Measurements from ENCODE around the gene DENND1C.
"Not testable (repeated sequence)": the region's sequence is repeated elsewhere in the genome, so short reads cannot be mapped to it uniquely, and the experiment has no call there.

DENND1C gene

GRCh38 chr19:6451583-6452222 lies 29.9 kb downstream of the DENND1C start:
- DNase-seq = no peak

DNA sequence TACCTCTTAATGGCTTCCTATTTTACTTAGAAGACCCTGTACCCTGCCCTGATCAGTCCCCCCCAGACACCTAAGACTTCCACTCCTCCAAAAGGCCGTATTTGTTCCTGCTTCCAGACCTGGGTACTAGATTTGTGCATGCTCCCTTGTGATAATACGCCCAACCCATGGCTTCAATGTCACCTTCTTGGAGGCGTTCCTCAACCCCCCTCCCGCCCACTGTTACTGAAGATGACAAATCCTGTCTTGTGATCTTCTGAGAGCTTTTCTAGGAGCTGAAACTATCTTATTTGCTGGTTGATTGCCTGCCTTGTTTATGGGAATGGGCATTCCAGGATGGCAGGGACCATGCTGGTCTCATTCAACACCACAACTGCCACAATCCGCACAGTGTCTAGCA lies 31.4 kb downstream of the DENND1C start:
- no peak for DNase-seq

- no peak for DNase-seq
Measured at GRCh38 chr19:6448045-6448444, 33.5 kb downstream of the DENND1C start.

DNA sequence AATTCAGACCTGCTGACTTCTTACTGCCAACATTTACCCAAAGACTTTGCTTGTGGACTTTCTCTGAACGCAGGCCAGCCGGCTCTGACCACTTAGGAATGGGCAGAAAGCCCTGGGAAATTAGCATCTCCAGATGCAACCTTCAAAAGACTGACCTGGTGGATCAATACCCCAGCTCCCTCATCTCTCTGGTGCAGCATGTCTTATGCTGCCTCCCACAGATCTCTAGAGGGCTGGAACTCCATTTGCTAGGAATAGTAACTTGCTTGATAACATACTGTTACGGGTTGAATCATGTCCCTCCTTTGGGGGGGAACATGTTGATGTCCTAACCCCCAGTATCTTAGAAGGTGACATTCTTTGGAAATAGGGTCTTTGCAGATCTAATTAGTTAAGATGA lies 35.1 kb downstream of the DENND1C start:
- DNase-seq = no peak

GRCh38 chr19:6443986-6444385 lies 37.6 kb downstream of the DENND1C start:
- DNase-seq = no peak

DNA sequence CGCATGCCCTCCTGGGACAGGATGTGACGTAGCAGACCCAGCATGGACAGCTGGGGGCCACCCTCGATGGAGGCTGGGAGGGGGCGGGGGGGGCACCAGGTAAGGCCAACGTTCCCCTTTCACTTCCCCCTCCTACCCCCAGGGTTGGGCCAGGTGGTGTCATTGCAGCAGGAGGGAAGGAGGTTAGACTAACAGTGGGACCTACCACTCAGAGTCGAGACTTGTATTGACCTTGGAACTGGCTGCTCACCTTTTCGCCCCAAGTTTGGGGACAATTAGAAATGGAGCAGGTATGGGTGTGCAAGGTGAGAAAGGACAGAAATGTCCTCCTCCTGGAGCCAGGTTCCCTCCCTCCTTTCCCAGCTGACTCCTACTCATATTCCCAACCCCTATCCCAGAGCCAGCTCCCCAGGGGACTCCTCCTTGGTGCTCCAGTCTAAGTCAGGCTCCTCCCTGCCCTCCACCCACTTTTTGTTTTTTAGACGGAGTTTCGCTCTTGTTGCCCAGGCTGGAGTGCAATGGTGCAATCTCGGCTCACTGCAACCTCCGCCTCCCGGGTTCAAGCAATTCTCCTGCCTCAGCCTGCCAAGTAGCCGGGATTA lies 39.4 kb downstream of the DENND1C start:
- no peak for DNase-seq

DNA sequence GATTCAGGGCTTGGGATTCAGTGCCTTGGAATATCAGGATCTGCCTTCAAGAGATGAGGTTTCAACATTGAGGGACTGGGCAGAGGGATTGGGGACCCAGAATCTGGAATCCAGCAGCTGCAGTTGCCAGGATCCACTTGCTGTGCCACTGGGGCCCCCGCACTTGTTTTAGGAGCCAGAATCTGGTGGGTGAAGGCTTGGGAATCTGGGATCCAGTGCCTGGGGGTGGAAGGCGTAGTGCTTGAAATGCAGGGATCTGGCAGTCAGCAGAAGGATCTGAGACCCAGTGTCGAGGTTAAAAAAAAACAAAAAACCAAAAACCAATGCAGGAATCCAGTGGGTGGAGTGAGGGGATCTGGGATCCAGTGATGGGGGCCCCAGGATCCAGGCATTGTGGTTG lies 40.7 kb downstream of the DENND1C start:
- no peak for DNase-seq

DNA sequence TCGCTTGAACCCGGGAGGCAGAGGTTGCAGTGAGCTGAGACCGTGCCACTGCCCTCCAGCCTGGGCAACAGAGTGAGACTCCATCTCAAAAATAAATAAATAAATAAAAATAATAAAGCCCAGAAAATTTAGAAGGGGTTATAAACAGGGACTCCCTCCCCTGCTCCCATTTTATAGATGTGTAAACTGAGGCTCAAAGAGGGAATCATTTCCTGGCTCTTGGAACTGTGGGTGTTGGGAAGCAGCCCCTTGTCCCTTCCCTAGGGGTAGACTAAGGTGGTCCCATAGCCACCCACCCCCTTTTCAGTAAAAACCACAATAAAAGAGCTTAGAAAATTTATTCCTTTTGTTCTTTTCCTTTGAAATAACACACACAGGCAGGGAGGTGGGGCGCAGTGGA lies 41.8 kb downstream of the DENND1C start:
- DNase-seq = no peak

DNA sequence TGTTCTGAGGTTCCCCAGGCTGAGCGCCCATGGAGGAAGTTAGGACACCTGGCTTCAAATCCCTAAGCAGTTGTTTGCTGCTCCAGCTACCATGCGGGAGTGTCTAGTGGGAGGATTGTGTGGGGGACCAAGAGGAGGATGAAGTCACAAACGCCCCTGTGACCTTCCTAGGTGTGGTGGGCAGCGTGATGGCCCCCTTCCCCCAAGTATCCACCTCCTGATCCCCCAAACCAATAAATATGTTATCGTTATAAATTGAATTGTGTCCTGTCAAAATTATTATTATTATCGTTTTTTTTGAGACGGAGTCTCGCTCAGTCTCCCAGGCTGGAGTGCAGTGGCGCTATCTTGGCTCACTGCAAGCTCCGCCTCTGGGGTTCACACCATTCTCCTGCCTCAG lies 47.9 kb downstream of the DENND1C start, which contains the start of gene SLC25A41:
SLC25A41 (minus strand) TSS at position 101 of the 400 bp plus-strand sequence; CDS start at position 31, 70 bp downstream.
- DNase-seq = no peak

DNA sequence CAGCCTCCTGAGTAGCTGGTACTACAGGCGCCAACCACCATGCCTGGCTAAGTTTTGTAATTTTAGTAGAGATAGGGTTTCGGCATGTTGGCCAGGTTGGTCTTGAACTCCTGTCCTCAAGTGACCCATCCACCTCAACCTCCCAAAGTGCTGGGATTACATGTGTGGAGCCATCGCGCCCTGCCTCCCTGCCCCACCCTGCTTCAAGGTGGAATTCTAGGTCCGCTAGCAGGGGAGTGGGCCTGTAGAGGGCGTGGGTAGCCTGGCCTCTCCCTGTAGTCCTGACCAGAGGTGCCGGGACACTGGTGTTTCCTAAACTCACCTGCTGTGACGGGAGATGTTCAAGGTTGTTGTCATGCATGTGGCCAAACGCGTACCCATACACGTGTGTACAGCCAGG lies 48.4 kb downstream of the DENND1C start:
- DNase-seq = no peak

- DNase-seq = no peak
Measured at GRCh38 chr19:6431891-6432290, 49.7 kb downstream of the DENND1C start.

- DNase-seq = no peak
Measured at GRCh38 chr19:6429419-6430221, 52.0 kb downstream of the DENND1C start.

DNA sequence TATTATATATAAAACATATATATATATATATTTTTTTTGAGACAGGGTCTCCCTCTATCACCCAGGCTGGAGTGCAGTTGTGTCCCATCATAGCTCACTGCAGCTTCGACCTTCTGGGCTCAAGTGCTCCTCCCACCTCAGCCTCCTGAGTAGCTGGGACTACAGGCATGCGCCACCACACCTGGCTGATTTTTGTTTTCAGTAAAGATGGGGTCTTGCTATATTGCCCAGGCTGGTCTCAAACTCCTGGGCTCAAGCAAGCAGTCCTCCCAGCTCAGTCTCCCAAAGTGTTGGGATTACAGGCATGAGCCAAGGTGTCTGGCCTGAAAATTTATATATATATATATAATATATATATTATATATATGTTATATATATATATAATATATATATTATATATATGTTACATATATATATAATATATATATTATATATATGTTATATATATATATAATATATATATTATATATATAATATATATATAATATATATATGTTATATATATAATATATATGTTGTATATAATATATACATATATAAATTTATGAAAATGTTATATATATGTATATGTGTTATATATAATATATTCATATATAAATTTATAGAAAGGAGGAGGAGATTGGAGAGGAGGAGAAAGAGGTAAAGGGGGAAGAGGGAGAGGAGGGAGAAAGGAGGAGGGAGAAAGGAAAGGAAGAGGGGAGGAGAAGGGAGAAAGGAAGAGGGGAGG lies 52.7 kb downstream of the DENND1C start:
- DNase-seq = not testable (repeated sequence)

DNA sequence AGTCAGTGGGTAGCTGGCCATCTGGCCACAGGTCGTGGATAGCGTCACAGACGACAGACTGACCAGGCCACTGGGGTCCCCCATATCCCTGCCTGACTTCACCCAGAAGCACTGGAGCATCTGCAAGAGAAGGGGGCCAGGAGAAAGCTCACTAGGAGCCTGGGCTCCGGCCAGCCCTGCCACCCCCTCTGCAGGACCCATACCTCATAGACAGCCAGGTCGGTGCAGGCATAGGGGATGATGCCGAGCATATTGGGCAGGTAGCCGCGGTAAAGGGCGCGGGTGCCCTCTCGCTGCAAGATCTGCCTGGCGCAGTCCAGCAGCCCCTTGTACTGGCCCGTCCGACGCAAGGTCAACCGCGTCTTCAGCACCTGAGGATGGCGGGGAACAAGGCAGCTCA lies 54.5 kb downstream of the DENND1C start:
- no peak for DNase-seq

GRCh38 chr19:6425732-6426620 lies 55.6 kb downstream of the DENND1C start:
- no peak for DNase-seq

- peak; percentile 99 for DNase-seq
Measured at GRCh38 chr19:6424939-6425731, 56.5 kb downstream of the DENND1C start.

GRCh38 chr19:6424195-6424938 lies 57.2 kb downstream of the DENND1C start, which contains the start of gene KHSRP:
Gene KHSRP (minus strand): TSS chr19:6424811. CDS start chr19:6424701, 110 bp downstream.
- no peak for DNase-seq

- DNase-seq = no peak
Measured at GRCh38 chr19:6423499-6424194, 57.9 kb downstream of the DENND1C start.

DNA sequence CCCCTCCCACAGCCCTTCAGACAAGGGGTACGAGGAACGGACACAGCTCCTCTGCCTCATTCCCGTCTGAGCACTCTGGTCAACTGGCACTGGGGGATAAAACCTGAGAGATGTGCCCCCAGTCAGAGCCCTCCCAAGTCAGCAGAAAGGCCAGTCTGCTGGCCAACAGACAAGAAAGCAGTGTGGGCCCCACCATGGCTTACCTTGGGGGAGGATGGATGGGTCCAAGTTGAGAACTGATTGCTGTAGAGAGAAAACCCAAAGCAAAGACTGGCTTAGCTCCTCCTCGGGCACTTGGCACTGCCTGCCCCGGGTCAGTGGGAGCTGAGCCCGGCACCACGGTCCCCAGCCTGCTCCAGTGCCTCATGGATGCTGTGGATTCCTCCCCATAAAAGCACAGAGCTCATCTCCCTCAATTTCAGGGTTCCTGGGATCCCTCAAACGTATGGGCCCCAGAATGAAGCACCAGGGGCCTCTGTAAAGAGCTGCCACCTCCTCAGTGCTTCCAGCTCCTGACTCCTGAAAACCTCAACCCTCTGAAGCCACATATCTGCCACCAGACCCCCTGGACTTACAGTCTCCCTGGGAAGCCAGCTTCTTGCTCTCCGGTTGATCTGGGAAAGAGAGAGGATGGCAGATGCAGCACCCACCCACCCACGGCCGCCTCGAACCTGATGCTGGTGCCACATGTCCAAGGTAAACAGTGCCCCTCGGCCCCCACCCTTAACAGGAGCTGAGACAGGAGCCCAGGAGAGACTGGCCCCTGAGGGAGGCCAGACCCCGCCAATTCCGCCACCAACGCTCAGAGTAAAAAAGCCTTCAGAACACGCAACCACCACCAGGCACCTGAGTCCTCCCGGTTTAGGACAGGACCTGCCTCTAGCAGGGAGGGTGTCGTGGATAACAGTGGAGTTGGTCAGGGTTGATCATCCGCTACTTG lies 60.2 kb downstream of the DENND1C start:
- DNase-seq = no peak
